SK-N-MC (cell line): Measurements from ENCODE around the gene REL.

Experiments used
- DNase-seq: peaks from one replicate; pipeline ENCODE4 v3.0.0-alpha.2; 2011; ENCODE audit warnings: low read depth, low spot score
- H3K27ac ChIP-seq: fragments of 200-600 bp; sonication (generic); 2 replicates; pipeline ENCODE4 v1.5.1; 2016; ENCODE audit warnings: mixed run types
- H3K36me3 ChIP-seq: fragments of 200-600 bp; sonication (generic); 2 replicates; pipeline ENCODE4 v1.6.1; 2017; ENCODE audit warnings: antibody characterized with exemption, low read length, mixed read lengths; ENCODE audit not compliant: insufficient read depth
- H3K4me3 ChIP-seq: fragments of 200-600 bp; sonication (generic); 2 replicates; pipeline ENCODE4 v1.5.1; 2016
- H3K9ac ChIP-seq: fragments of 200-600 bp; sonication (generic); 2 replicates; pipeline ENCODE4 v1.8.0; 2017; ENCODE audit warnings: mixed run types, mixed read lengths; ENCODE audit not compliant: insufficient read length
- H3K9me3 ChIP-seq: fragments of 200-600 bp; sonication (generic); 2 replicates; pipeline ENCODE4 v1.6.1; 2017; ENCODE audit warnings: low read depth, mild to moderate bottlenecking, antibody characterized with exemption, low read length, moderate library complexity, mixed read lengths
- EZH2 ChIP-seq: fragments of 200-600 bp; sonication (generic); IDR thresholded peaks from one replicate; pipeline ENCODE4 v1.6.1; 2017; ENCODE audit warnings: antibody characterized with exemption
- FOXP2 ChIP-seq: optimal IDR thresholded peaks from 2 replicates; pipeline ENCODE3; 2011; ENCODE audit warnings: mild to moderate bottlenecking, moderate library complexity; ENCODE audit not compliant: insufficient read depth; ENCODE audit errors: extremely low read length, control extremely low read depth
- POLR2AphosphoS5 ChIP-seq: IDR thresholded peaks from 2 replicates; pipeline ENCODE4 v1.6.1; 2012; ENCODE audit warnings: mild to moderate bottlenecking, low read depth, low read length, borderline replicate concordance

The REL gene

GRCh38 chr2:60881047-60881932 lies at the start of gene REL:
Gene REL (plus strand): TSS chr2:60881574. CDS start chr2:60881841, 267 bp downstream.
- TF ChIP-seq POLR2AphosphoS5 (peak; percentile 84), FOXP2 (no peak)
- Histone ChIP-seq H3K9ac (peak within 1 kb of the TSS; percentile 92), H3K4me3 (peak within 1 kb of the TSS; percentile 96), H3K36me3 (no peaks in the 10 kb centered on the region), H3K27ac (peak within 1 kb of the TSS; percentile 77), H3K9me3 (no peaks in the 10 kb centered on the region)
- DNase-seq, result no peak

- Histone ChIP-seq H3K27ac (no peak overlapping the region), H3K4me3 (no peak overlapping the region), H3K9ac (no peak overlapping the region), H3K36me3 (no peaks in the 10 kb centered on the region), H3K9me3 (no peaks in the 10 kb centered on the region)
- TF ChIP-seq FOXP2, result no peak
- TF ChIP-seq POLR2AphosphoS5, result no peak
- no peak for TF ChIP-seq EZH2
- DNase-seq, result no peak
Measured at GRCh38 chr2:60831921-60832320, 49.5 kb upstream of the REL start.

GRCh38 chr2:60832621-60833020 lies 48.8 kb upstream of the REL start:
- no peak for DNase-seq
- Histone ChIP-seq H3K9me3 (no peaks in the 10 kb centered on the region), H3K36me3 (no peaks in the 10 kb centered on the region), H3K27ac (no peak overlapping the region), H3K4me3 (no peak overlapping the region), H3K9ac (no peak overlapping the region)
- no peak for TF ChIP-seq FOXP2
- TF ChIP-seq POLR2AphosphoS5, result no peak
- no peak for TF ChIP-seq EZH2

GRCh38 chr2:60834270-60834717 lies 47.1 kb upstream of the REL start:
- no peak for DNase-seq

GRCh38 chr2:60836491-60836890 lies 44.9 kb upstream of the REL start:
- Histone ChIP-seq H3K9ac (no peak overlapping the region), H3K9me3 (no peaks in the 10 kb centered on the region), H3K27ac (no peak overlapping the region), H3K4me3 (no peak overlapping the region), H3K36me3 (no peaks in the 10 kb centered on the region)
- no peak for TF ChIP-seq EZH2
- no peak for TF ChIP-seq POLR2AphosphoS5
- no peak for TF ChIP-seq FOXP2
- no peak for DNase-seq

More at GRCh38 chr2:60834270-60834717, 47.1 kb upstream of the REL start:
- no peaks in the 10 kb centered on the region for H3K9me3 ChIP-seq
- H3K36me3 ChIP-seq, result no peaks in the 10 kb centered on the region
- H3K4me3 ChIP-seq, result no peak overlapping the region
- TF ChIP-seq EZH2 (no peak), FOXP2 (no peak), POLR2AphosphoS5 (no peak)
- H3K27ac ChIP-seq, result no peak overlapping the region
- H3K9ac ChIP-seq, result no peak overlapping the region

- Histone ChIP-seq H3K4me3 (no peak overlapping the region), H3K36me3 (no peaks in the 10 kb centered on the region), H3K27ac (no peak overlapping the region), H3K9me3 (no peaks in the 10 kb centered on the region), H3K9ac (no peak overlapping the region)
- DNase-seq, result no peak
- TF ChIP-seq POLR2AphosphoS5 (no peak), FOXP2 (no peak), EZH2 (no peak)
Measured at GRCh38 chr2:60837123-60837522, 44.3 kb upstream of the REL start.

GRCh38 chr2:60838481-60838880 lies 42.9 kb upstream of the REL start:
- no peak overlapping the region for H3K9ac ChIP-seq
- no peak overlapping the region for H3K4me3 ChIP-seq
- TF ChIP-seq EZH2, result no peak
- no peak for TF ChIP-seq FOXP2
- no peak for TF ChIP-seq POLR2AphosphoS5
- no peak for DNase-seq
- no peaks in the 10 kb centered on the region for H3K9me3 ChIP-seq
- H3K27ac ChIP-seq, result no peak overlapping the region
- no peaks in the 10 kb centered on the region for H3K36me3 ChIP-seq

GRCh38 chr2:60839126-60839813 lies 42.1 kb upstream of the REL start:
- no peak for DNase-seq
- no peaks in the 10 kb centered on the region for H3K36me3 ChIP-seq
- TF ChIP-seq FOXP2, result no peak
- TF ChIP-seq EZH2, result no peak
- no peak for TF ChIP-seq POLR2AphosphoS5
- H3K9me3 ChIP-seq, result no peaks in the 10 kb centered on the region
- no peak overlapping the region for H3K27ac ChIP-seq
- H3K9ac ChIP-seq, result no peak overlapping the region
- H3K4me3 ChIP-seq, result no peak overlapping the region
